Measurements from ENCODE around the gene FCGR2B. TPM values are rescaled to one million over a fixed set of nuclear protein-coding genes. Genes with fewer than 3 reads are reported as not detected.

The FCGR2B gene
- total RNA-seq, 1 experiment from 2014 or later = not detected

GRCh38 chr1:161709373-161709772 is 46.4 kb downstream of the FCGR2B start:
- no TSS peak for BruUV-seq (replicated peaks)
- H3K36me3 ChIP-seq (ENCODE audit: control insufficient read depth in 1 of 2, insufficient read depth in 2 of 2, low read length in 2 of 2) = no peaks in the 10 kb centered on the region
- DNase-seq (ENCODE audit: low read depth, low spot score) (no peak), ATAC-seq (no peak)
- RAD21 ChIA-PET (ENCODE audit: low non-redundant PET in 1 of 2, low total read pairs in 2 of 2, uncharacterized antibody in 2 of 2, unreplicated experiment in 2 of 2) = no interaction called here
- H2AFZ ChIP-seq (ENCODE audit: low read depth, low read length, poor library complexity, severe bottlenecking) = no peak overlapping the region
- no peaks in the 10 kb centered on the region for H3K27me3 ChIP-seq (ENCODE audit: insufficient read depth, low read length)
- H3K27ac ChIP-seq (ENCODE audit: low read depth, low read length) = no peak overlapping the region
- peaks cover 0 to 11% of the 10 kb centered on the region in 2 experiments; a peak in 2 of 4 replicates for H3K4me1 ChIP-seq (ENCODE audit: control insufficient read depth in 1 of 2, insufficient read depth in 2 of 2, low read length in 2 of 2)
- POLR2A ChIA-PET = no interaction called here
- no peak overlapping the region for H3K4me2 ChIP-seq (ENCODE audit: low read length)
- intact Hi-C loops (cut with micrococcal nuclease) = no loop called here
- no peaks in the 10 kb centered on the region for H3K9me3 ChIP-seq (ENCODE audit: control insufficient read depth in 1 of 2, insufficient read depth in 1 of 2, low read depth in 1 of 2, low read length in 2 of 2)
- CTCF ChIA-PET = no interaction called here
- no peaks in the 10 kb centered on the region for H4K20me1 ChIP-seq (ENCODE audit: insufficient read depth)
- H3K4me3 ChIP-seq (replicated peaks in 1 of 2; ENCODE audit: low read depth in 1 of 2, low read length in 2 of 2) = no peak overlapping the region
- H3K79me2 ChIP-seq (ENCODE audit: insufficient read depth, low read length) = no peaks in the 10 kb centered on the region
- no peaks in the 10 kb centered on the region for H3K9me2 ChIP-seq (ENCODE audit: insufficient read depth)
- TF ChIP-seq CBX3 (IDR thresholded peaks at IDR 0.05; ENCODE audit: low read depth) (no peak), EGR1 (IDR thresholded peaks at IDR 0.05; ENCODE audit: low read depth) (no peak), SP1 (IDR thresholded peaks at IDR 0.05; ENCODE audit: low read depth) (no peak), CTCF (IDR thresholded peaks at IDR 0.05 in 2 of 3, conservative IDR thresholded peaks at IDR 0.05 in 1 of 3; ENCODE audit: borderline replicate concordance in 1 of 3, insufficient read depth in 1 of 3, low read depth in 2 of 3, low read length in 2 of 3) (no peak), FOSL1 (IDR thresholded peaks at IDR 0.05; ENCODE audit: low read depth) (no peak), POLR2A (IDR thresholded peaks at IDR 0.05; ENCODE audit: borderline replicate concordance, extremely low read depth, insufficient read depth, insufficient read length) (no peak), CEBPB (IDR thresholded peaks at IDR 0.05; ENCODE audit: low read depth) (no peak), YY1 (IDR thresholded peaks at IDR 0.05; ENCODE audit: extremely low read depth, insufficient replicate concordance, low read depth, low read length) (no peak), ELF1 (IDR thresholded peaks at IDR 0.05; ENCODE audit: borderline replicate concordance, low read depth) (no peak), SRF (IDR thresholded peaks at IDR 0.05; ENCODE audit: low read depth) (no peak), TCF7L2 (IDR thresholded peaks at IDR 0.05; ENCODE audit: borderline replicate concordance, extremely low read depth, insufficient read depth, insufficient read length) (no peak), POLR2AphosphoS5 (IDR thresholded peaks at IDR 0.05; ENCODE audit: low read depth, low read length) (no peak), ZFX (IDR thresholded peaks at IDR 0.05) (no peak), EZH2 (IDR thresholded peaks at IDR 0.05) (no peak)
- no peak overlapping the region for H3K9ac ChIP-seq (ENCODE audit: low read length)
